ENCODE data around the gene TTC7B. TPM values are rescaled to one million over a fixed set of nuclear protein-coding genes. Genes with fewer than 3 reads are reported as not detected.

TTC7B gene
- total RNA-seq, 1 donor from 2014 or later: 20.6 TPM

DNA sequence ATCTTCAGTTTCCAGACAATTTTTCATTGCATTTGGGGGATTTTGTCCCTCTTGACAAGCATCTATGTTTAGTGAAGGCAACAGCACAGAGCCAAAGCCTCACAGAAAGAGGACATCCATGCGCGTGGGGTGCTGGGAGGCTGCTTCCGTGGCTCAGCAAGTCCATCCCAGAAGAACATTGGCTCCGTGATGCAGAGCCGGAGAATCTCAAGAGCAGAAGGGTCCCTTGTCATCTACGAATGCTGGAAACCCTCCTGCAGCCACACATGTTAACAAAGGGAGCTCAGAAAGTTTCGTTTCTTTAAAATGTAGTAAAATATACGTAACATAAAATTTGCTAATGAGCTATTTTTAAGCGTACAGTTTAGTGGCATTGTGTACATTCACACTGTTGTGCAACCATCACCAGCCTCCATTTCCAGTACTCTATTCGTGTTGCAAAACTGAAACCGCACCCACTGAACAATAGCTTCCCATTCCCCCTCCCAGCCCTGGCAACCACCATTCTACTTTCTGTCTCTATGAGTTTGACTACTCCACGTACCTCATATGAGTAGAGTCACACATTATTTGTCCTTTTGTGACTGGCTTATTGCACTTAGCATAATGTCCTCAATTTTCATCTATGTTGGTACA lies 185.9 kb downstream of the TTC7B start:
- Histone ChIP-seq H3K27me3 (no peaks in the 10 kb centered on the region), H3K36me3 (no peaks in the 10 kb centered on the region), H3F3A (ENCODE audit: low read depth) (no peaks in the 10 kb centered on the region), H3K27ac (no peak overlapping the region), H3K9ac (no peak overlapping the region), H3K4me1 (peaks cover 2% of the 10 kb centered on the region), H3K4me3 (no peak overlapping the region), H3K9me3 (ENCODE audit: low read depth) (no peaks in the 10 kb centered on the region), H3K4me2 (no peak overlapping the region), H2AFZ (replicated peaks) (no peak overlapping the region), H3K79me2 (ENCODE audit: low read depth) (no peaks in the 10 kb centered on the region), H4K20me1 (ENCODE audit: low read depth) (no peaks in the 10 kb centered on the region)
- peaks cover 4% of the 10 kb centered on the region for H3K27me3 Mint-ChIP-seq (ENCODE audit: insufficient read depth, low read depth)
- peaks cover 4% of the 10 kb centered on the region for H3K9me3 Mint-ChIP-seq
- H3K36me3 Mint-ChIP-seq: peaks cover 4% of the 10 kb centered on the region
- DNase-seq (ENCODE audit: low spot score): no peak
- H3K27ac Mint-ChIP-seq: peak overlapping the region; percentile 69
- H3K4me3 Mint-ChIP-seq: no peak overlapping the region
- H3K4me1 Mint-ChIP-seq: peaks cover 30% of the 10 kb centered on the region
- TF ChIP-seq, protein P1, sequence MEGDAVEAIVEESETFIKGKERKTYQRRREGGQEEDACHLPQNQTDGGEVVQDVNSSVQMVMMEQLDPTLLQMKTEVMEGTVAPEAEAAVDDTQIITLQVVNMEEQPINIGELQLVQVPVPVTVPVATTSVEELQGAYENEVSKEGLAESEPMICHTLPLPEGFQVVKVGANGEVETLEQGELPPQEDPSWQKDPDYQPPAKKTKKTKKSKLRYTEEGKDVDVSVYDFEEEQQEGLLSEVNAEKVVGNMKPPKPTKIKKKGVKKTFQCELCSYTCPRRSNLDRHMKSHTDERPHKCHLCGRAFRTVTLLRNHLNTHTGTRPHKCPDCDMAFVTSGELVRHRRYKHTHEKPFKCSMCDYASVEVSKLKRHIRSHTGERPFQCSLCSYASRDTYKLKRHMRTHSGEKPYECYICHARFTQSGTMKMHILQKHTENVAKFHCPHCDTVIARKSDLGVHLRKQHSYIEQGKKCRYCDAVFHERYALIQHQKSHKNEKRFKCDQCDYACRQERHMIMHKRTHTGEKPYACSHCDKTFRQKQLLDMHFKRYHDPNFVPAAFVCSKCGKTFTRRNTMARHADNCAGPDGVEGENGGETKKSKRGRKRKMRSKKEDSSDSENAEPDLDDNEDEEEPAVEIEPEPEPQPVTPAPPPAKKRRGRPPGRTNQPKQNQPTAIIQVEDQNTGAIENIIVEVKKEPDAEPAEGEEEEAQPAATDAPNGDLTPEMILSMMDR (IDR thresholded peaks at IDR 0.05): no peak
- TF ChIP-seq EZH2phosphoT487 (IDR thresholded peaks at IDR 0.05): no peak
- no peak for TF ChIP-seq EZH2 (IDR thresholded peaks at IDR 0.05)

DNA sequence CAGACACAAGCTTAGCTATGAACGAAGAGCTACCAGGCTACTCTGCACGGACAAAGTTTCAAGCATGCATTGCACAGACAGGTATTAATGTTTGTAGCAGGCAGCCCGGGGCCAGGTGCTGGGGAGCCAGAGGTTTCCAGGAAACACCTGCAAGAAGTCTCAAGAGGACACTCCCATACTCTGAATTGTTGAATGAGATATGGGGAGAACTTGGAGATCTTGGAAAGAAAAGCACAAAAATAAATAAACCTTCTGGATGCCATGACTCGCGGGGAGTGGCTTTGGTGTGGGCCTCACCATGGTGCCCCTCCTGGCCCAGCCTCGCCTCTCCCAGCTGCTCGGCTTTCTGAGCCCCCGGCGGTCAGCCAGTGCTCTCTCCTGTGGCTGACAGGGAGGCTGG lies 186.8 kb downstream of the TTC7B start:
- Mint-ChIP-seq H3K4me1 (peaks cover 37% of the 10 kb centered on the region), H3K36me3 (no peaks in the 10 kb centered on the region), H3K9me3 (peaks cover under 1% of the 10 kb centered on the region), H3K27ac (no peak overlapping the region), H3K27me3 (ENCODE audit: insufficient read depth, low read depth) (peaks cover 4% of the 10 kb centered on the region), H3K4me3 (no peak overlapping the region)
- TF ChIP-seq EZH2phosphoT487 (IDR thresholded peaks at IDR 0.05) (no peak), EZH2 (IDR thresholded peaks at IDR 0.05) (no peak)
- TF ChIP-seq, protein P1 (IDR thresholded peaks at IDR 0.05): no peak
- Histone ChIP-seq H4K20me1 (ENCODE audit: low read depth) (no peaks in the 10 kb centered on the region), H3K4me2 (no peak overlapping the region), H3K27me3 (no peaks in the 10 kb centered on the region), H3F3A (ENCODE audit: low read depth) (no peaks in the 10 kb centered on the region), H3K9me3 (ENCODE audit: low read depth) (no peaks in the 10 kb centered on the region), H3K27ac (no peak overlapping the region), H3K79me2 (ENCODE audit: low read depth) (no peaks in the 10 kb centered on the region), H3K4me3 (no peak overlapping the region), H3K4me1 (peaks cover 10% of the 10 kb centered on the region), H3K36me3 (no peaks in the 10 kb centered on the region), H3K9ac (no peak overlapping the region), H2AFZ (replicated peaks) (no peak overlapping the region)
- DNase-seq (ENCODE audit: low spot score): no peak

DNA sequence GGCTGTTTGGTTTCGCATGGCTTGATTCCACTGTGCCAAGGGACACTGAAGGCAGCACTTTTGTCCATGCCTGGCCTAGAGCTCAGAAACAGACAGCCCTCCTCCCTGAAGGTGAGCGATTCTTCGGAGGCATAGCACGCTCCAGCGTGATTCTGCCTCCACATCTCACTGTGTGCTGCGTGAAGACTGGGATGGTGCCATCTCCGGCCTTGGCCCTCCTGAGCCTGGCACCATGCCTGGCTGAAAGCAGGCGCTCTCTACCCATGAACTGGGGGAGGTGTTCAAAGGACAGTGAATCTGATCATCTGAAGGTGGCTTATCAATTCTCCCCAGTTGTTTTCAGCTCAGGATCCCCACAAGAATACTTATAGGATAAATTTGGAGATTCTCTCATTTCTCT lies 187.4 kb downstream of the TTC7B start:
- no peak for DNase-seq (ENCODE audit: low spot score)
- Histone ChIP-seq H3K4me3 (no peak overlapping the region), H2AFZ (replicated peaks) (no peak overlapping the region), H3F3A (ENCODE audit: low read depth) (no peaks in the 10 kb centered on the region), H3K36me3 (no peaks in the 10 kb centered on the region), H3K79me2 (ENCODE audit: low read depth) (no peaks in the 10 kb centered on the region), H3K9me3 (ENCODE audit: low read depth) (no peaks in the 10 kb centered on the region), H3K4me1 (peaks cover 14% of the 10 kb centered on the region), H3K9ac (no peak overlapping the region), H3K27me3 (no peaks in the 10 kb centered on the region), H3K4me2 (no peak overlapping the region), H4K20me1 (ENCODE audit: low read depth) (no peaks in the 10 kb centered on the region), H3K27ac (no peak overlapping the region)
- Mint-ChIP-seq H3K36me3 (no peaks in the 10 kb centered on the region), H3K9me3 (no peaks in the 10 kb centered on the region), H3K27ac (no peak overlapping the region), H3K4me1 (peaks cover 43% of the 10 kb centered on the region), H3K4me3 (no peak overlapping the region), H3K27me3 (ENCODE audit: insufficient read depth, low read depth) (peaks cover 4% of the 10 kb centered on the region)
- TF ChIP-seq EZH2 (IDR thresholded peaks at IDR 0.05) (no peak), EZH2phosphoT487 (IDR thresholded peaks at IDR 0.05) (no peak)
- TF ChIP-seq, protein P1 (IDR thresholded peaks at IDR 0.05): no peak

Data from neural progenitor cell (in vitro differentiated cells).